Calu3 (cell line): Measurements from ENCODE around the gene MT1X. TPM values are rescaled to one million over a fixed set of nuclear protein-coding genes. Genes with fewer than 3 reads are reported as not detected.

ENCODE experiments used
- BruUV-seq: library from RNA; stranded (reverse); fragments of 400-500 nt; replicated peaks from 2 replicates; lab custom pipeline; 2021; lab: Mats Ljungman, UMichigan
- CTCF ChIA-PET: fragments of 300-600 bp; sonication (Branson Sonifier 250); formaldehyde crosslinking; loops from one replicate; lab custom pipeline; 2022; ENCODE audit warnings: antibody characterized with exemption; lab: Charles Lee
- DNase-seq: peaks from one replicate; pipeline ENCODE4 v3.0.0; 2022
- H3K27ac Mint-ChIP-seq: one replicate; pipeline ENCODE4 v1.8.0; 2022; ENCODE audit warnings: mixed read lengths; ENCODE audit not compliant: unreplicated experiment
- H3K27me3 Mint-ChIP-seq: one replicate; pipeline ENCODE4 v1.8.0; 2022; ENCODE audit warnings: mixed read lengths; ENCODE audit not compliant: unreplicated experiment
- H3K36me3 Mint-ChIP-seq: one replicate; pipeline ENCODE4 v1.8.0; 2022; ENCODE audit warnings: mild to moderate bottlenecking, moderate library complexity, mixed read lengths; ENCODE audit not compliant: insufficient read depth, unreplicated experiment
- H3K4me1 Mint-ChIP-seq: one replicate; pipeline ENCODE4 v1.8.0; 2022; ENCODE audit warnings: mild to moderate bottlenecking, low read depth, mixed read lengths; ENCODE audit not compliant: unreplicated experiment
- H3K4me3 Mint-ChIP-seq: one replicate; pipeline ENCODE4 v1.8.0; 2022; ENCODE audit warnings: mild to moderate bottlenecking, low read depth, moderate library complexity, mixed read lengths; ENCODE audit not compliant: unreplicated experiment
- H3K9me3 Mint-ChIP-seq: one replicate; pipeline ENCODE4 v1.8.0; 2022; ENCODE audit warnings: low read depth, mixed read lengths; ENCODE audit not compliant: unreplicated experiment
- CTCF ChIP-seq: fragments of 200-600 bp; IDR thresholded peaks from one replicate; pipeline ENCODE4 v1.8.0; 2022; ENCODE audit warnings: antibody characterized with exemption; ENCODE audit not compliant: unreplicated experiment
- intact Hi-C: fragments of 100-400 bp; cut with micrococcal nuclease; formaldehyde crosslinking; loops from one replicate; pipeline ENCODE4 v1.10.0; 2022; ENCODE audit not compliant: unreplicated experiment
- total RNA-seq: library from RNA; stranded (reverse); gene quantifications from 2 replicates; pipeline ENCODE4 v1.2.3, GENCODE V29; 2022

The MT1X gene
- total RNA-seq, 1 experiment from 2014 or later: 5.3 TPM

GRCh38 chr16:56695246-56695645 lies 13.0 kb downstream of the MT1X start:
- no peak for DNase-seq
- H3K36me3 Mint-ChIP-seq: no peaks in the 10 kb centered on the region
- intact Hi-C loops: no loop called here
- peaks cover 2% of the 10 kb centered on the region for H3K9me3 Mint-ChIP-seq
- H3K27ac Mint-ChIP-seq: no peak overlapping the region
- no peak for TF ChIP-seq CTCF
- peaks cover 21% of the 10 kb centered on the region for H3K4me1 Mint-ChIP-seq
- H3K27me3 Mint-ChIP-seq: no peaks in the 10 kb centered on the region
- CTCF ChIA-PET: no interaction called here
- H3K4me3 Mint-ChIP-seq: no peak overlapping the region
- BruUV-seq: no TSS peak

DNA sequence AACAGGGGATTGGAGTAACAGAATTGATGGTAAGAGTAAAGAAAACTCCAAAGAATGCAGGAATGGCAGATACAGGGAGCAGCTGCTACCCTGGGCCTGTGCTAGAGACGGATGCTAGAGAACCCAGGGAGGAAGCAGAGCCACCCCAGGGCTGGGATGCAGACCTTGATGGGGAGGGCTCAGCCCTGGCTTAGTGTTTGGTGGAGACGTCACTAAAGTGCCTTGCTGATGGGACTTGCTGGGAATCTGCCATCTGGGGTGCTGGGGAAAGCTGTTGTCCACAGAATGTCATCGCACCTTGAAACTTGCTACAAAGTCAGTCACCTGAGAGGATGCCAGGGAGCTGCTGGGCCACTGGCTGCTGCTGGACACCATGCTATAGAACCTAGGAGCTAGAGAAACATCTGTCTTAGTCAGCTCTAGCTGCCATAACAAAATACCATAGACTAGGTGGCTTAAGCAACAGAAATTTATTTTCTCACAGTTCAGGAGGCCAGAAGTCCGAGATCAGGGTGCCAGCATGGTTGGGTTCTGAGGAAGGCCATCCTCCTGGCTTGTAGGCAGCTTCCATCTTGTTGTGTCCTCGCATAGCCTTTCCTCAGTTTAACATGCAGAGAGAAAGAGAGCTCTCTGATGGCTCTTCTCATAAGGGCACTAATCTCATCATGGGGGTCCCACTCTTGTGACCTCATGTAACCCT lies 15.3 kb downstream of the MT1X start:
- CTCF ChIA-PET: interaction anchor here (0.6 kb wide), 1 partner anchor 203 kb away, joined by 4 read pairs; no protein-coding TSS in a partner anchor
- no peak overlapping the region for H3K4me3 Mint-ChIP-seq
- intact Hi-C loops: no loop called here

DNA sequence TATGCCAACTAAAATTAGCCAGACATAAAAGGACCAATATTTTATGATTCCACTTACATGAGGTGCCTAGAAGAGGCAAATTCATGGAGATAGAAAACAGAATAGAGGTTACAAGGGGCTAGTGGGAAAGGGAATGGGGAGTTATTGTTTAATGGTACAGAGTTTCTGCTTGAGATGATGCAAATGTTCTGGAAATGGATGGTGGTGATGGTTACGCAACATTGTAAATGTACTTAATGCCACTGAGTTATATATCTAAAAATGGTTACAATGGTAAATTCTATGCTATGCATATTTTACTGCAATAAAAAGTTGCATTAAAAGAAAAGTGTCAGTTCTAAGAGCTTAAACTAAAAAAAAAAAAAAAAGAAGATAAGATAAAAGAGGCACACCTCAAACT lies 17.9 kb downstream of the MT1X start:
- BruUV-seq: no TSS peak
- H3K27ac Mint-ChIP-seq: no peak overlapping the region
- no peak for DNase-seq
- CTCF ChIA-PET: interaction anchor here (0.7 to 3.0 kb wide), 5 partner anchors 27 to 124 kb away, joined by 3 to 71 read pairs (median 13); no protein-coding TSS in a partner anchor
- H3K9me3 Mint-ChIP-seq: peaks cover 2% of the 10 kb centered on the region
- H3K4me3 Mint-ChIP-seq: no peak overlapping the region
- H3K27me3 Mint-ChIP-seq: no peaks in the 10 kb centered on the region
- no peak for TF ChIP-seq CTCF
- intact Hi-C loops: no loop called here
- no peaks in the 10 kb centered on the region for H3K4me1 Mint-ChIP-seq
- no peaks in the 10 kb centered on the region for H3K36me3 Mint-ChIP-seq

More for the DNA sequence above, 15.3 kb downstream of the MT1X start:
- Mint-ChIP-seq H3K4me1 (peaks cover 7% of the 10 kb centered on the region), H3K36me3 (no peaks in the 10 kb centered on the region), H3K27ac (no peak overlapping the region), H3K9me3 (peaks cover 2% of the 10 kb centered on the region), H3K27me3 (no peaks in the 10 kb centered on the region)
- no peak for TF ChIP-seq CTCF
- no TSS peak for BruUV-seq
- DNase-seq: no peak

DNA sequence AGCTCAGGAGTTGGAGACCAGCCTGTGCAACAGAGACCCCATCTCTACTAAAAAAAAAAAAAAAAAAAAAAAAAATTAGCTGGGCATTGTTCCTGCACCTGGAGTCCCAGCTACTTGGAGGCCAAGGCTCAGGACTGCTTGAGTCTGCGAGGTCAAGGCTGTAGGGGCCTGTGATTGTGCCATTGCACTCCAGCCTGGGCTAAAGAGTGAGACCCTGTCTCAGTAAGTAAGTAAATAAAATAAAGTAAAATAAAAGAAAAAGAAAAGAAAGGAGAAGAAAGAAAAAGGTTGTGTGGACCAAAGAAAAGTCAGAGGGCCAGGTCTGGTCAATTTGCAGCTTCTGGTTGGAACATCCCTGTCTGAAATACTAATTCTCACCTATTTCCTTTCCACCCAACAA lies 18.4 kb downstream of the MT1X start:
- H3K27ac Mint-ChIP-seq: no peak overlapping the region
- TF ChIP-seq CTCF: no peak
- no peaks in the 10 kb centered on the region for H3K4me1 Mint-ChIP-seq
- intact Hi-C loops: no loop called here
- H3K4me3 Mint-ChIP-seq: no peak overlapping the region
- no TSS peak for BruUV-seq
- no peak for DNase-seq
- H3K9me3 Mint-ChIP-seq: peaks cover 2% of the 10 kb centered on the region
- CTCF ChIA-PET: interaction anchor here (0.7 to 3.0 kb wide), 6 partner anchors 28 to 124 kb away, joined by 3 to 71 read pairs (median 16); no protein-coding TSS in a partner anchor
- H3K36me3 Mint-ChIP-seq: no peaks in the 10 kb centered on the region
- no peaks in the 10 kb centered on the region for H3K27me3 Mint-ChIP-seq
